IPS-20b (cell line): ENCODE data around the gene CNPY3.

Source experiments
- H3K27ac ChIP-seq: one replicate; pipeline ENCODE4 v1.5.1; 2013; ENCODE audit warnings: low read length
- H3K27me3 ChIP-seq: 2 replicates; pipeline ENCODE4 v1.6.1; 2013; ENCODE audit warnings: mild to moderate bottlenecking, low read length, inconsistent platforms; ENCODE audit not compliant: insufficient read depth
- H3K36me3 ChIP-seq: 2 replicates; pipeline ENCODE4 v1.6.1; 2013; ENCODE audit warnings: low read depth, mild to moderate bottlenecking, inconsistent platforms, low read length, moderate library complexity; ENCODE audit not compliant: insufficient read depth
- H3K4me1 ChIP-seq: 2 replicates; pipeline ENCODE4 v1.6.1; 2013; ENCODE audit warnings: mild to moderate bottlenecking, control low read depth, inconsistent platforms, low read length, moderate library complexity; ENCODE audit not compliant: insufficient read depth
- H3K4me3 ChIP-seq: 2 replicates; pipeline ENCODE4 v1.5.1; 2013; ENCODE audit warnings: mild to moderate bottlenecking, low read length, inconsistent platforms
- H3K9ac ChIP-seq: 2 replicates; pipeline ENCODE4 v1.6.1; 2013; ENCODE audit warnings: low read depth, mild to moderate bottlenecking, inconsistent platforms, low read length, moderate library complexity
- H3K9me3 ChIP-seq: 2 replicates; pipeline ENCODE4 v1.6.1; 2013; ENCODE audit warnings: mild to moderate bottlenecking, low read depth, low read length, inconsistent platforms; ENCODE audit not compliant: insufficient read depth

CNPY3 gene

DNA sequence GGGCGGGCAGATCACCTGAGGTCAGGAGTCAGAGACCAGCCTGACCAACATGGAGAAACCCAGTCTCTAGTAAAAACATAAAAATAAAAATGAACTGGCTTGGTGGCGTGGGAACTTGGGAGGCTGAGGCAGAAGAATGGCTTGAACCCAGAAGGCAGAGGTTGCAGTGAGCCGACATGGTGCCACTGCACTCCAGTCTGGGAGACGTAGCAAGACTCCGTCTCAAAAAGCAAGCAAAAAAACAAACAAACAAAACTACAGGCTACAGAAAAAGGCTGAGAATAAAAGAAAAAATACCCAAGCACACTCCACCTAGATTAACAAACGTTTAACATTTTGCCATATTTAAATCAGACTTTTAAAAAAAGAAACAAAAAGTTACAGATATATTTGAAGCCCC lies 7.5 kb upstream of the CNPY3 start:
- Histone ChIP-seq H3K27me3 (no peaks in the 10 kb centered on the region), H3K4me1 (no peaks in the 10 kb centered on the region), H3K9me3 (no peaks in the 10 kb centered on the region), H3K27ac (no peak overlapping the region), H3K4me3 (no peak overlapping the region), H3K36me3 (no peaks in the 10 kb centered on the region), H3K9ac (no peak overlapping the region)

- Histone ChIP-seq H3K27me3 (no peaks in the 10 kb centered on the region), H3K4me3 (no peak overlapping the region), H3K27ac (no peak overlapping the region), H3K4me1 (no peaks in the 10 kb centered on the region; the same call in 1 of the 2 replicates), H3K9me3 (no peaks in the 10 kb centered on the region), H3K9ac (no peak overlapping the region), H3K36me3 (no peaks in the 10 kb centered on the region)
Observed at GRCh38 chr6:42923666-42924065, 5.6 kb upstream of the CNPY3 start.

DNA sequence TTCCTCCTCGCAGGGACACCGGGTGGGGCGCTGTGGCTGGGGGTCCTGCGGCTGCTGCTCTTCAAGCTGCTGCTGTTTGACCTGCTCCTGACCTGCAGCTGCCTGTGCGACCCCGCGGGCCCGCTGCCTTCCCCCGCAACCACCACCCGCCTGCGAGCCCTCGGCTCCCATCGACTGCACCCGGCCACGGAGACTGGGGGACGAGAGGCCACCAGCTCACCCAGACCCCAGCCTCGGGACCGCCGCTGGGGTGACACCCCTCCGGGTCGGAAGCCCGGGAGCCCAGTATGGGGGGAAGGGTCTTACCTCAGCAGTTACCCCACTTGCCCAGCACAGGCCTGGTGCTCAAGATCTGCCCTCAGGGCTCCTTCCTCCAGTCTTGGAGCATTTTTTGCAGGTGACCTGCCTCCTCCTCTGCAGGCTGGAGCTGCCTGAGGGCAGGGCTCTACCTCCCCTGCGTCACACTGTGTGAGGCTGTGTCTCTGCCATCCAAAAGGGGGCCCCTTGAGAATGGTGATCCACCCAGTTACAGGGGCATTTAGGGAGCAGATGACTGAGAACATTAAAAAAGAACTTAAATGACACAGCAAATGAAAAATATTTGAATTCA lies 3.9 kb upstream of the CNPY3 start:
- no peak overlapping the region for H3K27ac ChIP-seq
- no peak overlapping the region for H3K9ac ChIP-seq
- H3K27me3 ChIP-seq, result no peaks in the 10 kb centered on the region
- H3K4me1 ChIP-seq, result no peaks in the 10 kb centered on the region; the same call in 1 of the 2 replicates
- H3K36me3 ChIP-seq, result no peaks in the 10 kb centered on the region
- H3K4me3 ChIP-seq, result no peak overlapping the region
- H3K9me3 ChIP-seq, result no peaks in the 10 kb centered on the region

DNA sequence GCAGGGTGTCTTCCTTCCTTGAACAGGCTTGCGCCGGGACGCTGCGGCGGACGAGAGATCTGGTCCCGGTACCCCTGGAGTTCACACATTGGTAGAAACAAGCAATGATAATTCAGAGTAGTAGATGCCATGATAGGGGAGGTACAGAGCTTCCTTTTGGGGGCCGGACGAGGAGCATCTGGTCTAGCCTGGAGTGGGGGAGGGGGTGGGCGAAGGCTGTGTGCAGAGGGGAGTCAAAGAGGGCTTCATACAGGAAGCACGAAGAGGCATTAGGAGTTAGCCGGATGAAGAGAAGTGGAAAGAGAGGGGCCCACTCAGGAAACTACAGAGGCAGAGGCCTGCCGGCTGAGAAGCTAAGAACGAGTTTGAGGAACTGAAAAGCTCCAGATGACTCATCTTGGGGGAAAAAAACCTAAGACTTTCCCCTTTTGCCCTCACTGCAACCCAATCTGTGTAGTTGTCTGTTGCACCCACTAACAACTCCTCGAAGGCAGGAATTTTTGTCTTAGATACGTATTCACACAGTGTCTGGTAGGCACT lies 611 bp downstream of the CNPY3 start:
- peak overlapping the region; percentile 94 for H3K9ac ChIP-seq
- H3K27me3 ChIP-seq, result no peaks in the 10 kb centered on the region
- H3K4me3 ChIP-seq, result peak overlapping the region; percentile 88
- peaks cover 29% of the 10 kb centered on the region for H3K36me3 ChIP-seq
- peak overlapping the region; percentile 49 for H3K27ac ChIP-seq
- H3K9me3 ChIP-seq, result no peaks in the 10 kb centered on the region
- peaks cover 4% of the 10 kb centered on the region; the same call in 1 of the 2 replicates for H3K4me1 ChIP-seq

- Histone ChIP-seq H3K4me3 (no peak overlapping the region), H3K9me3 (no peaks in the 10 kb centered on the region), H3K9ac (no peak overlapping the region), H3K4me1 (peaks cover 4% of the 10 kb centered on the region; the same call in 1 of the 2 replicates), H3K27me3 (no peaks in the 10 kb centered on the region), H3K27ac (no peak overlapping the region), H3K36me3 (peaks cover 54% of the 10 kb centered on the region)
Observed at GRCh38 chr6:42932412-42932811, 3.1 kb downstream of the CNPY3 start.

GRCh38 chr6:42933205-42933604 lies 3.9 kb downstream of the CNPY3 start:
- H3K9ac ChIP-seq, result no peak overlapping the region

DNA sequence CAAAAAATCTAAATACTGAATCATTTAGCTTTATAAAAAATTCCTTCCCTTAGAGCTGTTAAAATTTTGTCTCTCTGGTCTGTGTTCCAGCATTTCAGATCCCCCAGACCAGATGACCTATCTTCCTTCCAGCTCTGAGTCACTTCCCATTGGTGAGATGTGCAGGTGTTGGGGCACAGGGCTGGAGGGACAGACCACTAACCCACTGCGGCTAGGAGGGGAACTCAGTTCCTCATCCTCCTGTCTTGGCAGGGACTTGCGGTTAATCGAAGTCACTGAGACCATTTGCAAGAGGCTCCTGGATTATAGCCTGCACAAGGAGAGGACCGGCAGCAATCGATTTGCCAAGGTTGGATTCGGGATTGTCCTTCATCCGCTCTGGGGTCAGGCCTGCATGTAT lies 6.0 kb downstream of the CNPY3 start:
- Histone ChIP-seq H3K36me3 (peaks cover 83% of the 10 kb centered on the region), H3K9ac (no peak overlapping the region), H3K4me1 (0 out of 2 replicates have a peak, but pooled peaks cover 4% of the 10 kb centered on the region), H3K4me3 (no peak overlapping the region), H3K27ac (no peak overlapping the region), H3K9me3 (no peaks in the 10 kb centered on the region), H3K27me3 (no peaks in the 10 kb centered on the region)

More at GRCh38 chr6:42933205-42933604, 3.9 kb downstream of the CNPY3 start:
- Histone ChIP-seq H3K27me3 (no peaks in the 10 kb centered on the region), H3K9me3 (no peaks in the 10 kb centered on the region), H3K36me3 (peaks cover 62% of the 10 kb centered on the region), H3K4me3 (no peak overlapping the region), H3K4me1 (peaks cover 4% of the 10 kb centered on the region; the same call in 1 of the 2 replicates), H3K27ac (no peak overlapping the region)

DNA sequence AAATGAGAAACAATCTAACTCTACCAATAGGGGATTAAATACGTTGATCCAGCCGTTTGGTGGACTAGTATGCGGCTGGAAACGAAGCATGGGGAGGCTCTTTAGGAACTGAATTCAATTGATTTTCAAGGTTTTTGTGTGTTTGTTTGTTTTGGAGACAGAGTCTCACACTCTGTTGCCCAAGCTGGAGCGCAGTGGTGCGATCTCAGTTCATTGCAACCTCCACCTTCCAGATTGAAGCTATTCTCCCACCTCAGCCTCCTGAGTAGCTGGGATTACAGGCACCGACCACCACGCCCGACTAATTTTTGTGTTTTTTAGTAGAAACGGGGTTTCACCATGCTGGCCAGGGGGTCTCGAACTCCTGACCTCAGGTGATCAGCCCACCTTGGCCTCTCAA lies 7.1 kb downstream of the CNPY3 start:
- Histone ChIP-seq H3K4me1 (no peaks in the 10 kb centered on the region), H3K36me3 (peaks cover 89% of the 10 kb centered on the region)

DNA sequence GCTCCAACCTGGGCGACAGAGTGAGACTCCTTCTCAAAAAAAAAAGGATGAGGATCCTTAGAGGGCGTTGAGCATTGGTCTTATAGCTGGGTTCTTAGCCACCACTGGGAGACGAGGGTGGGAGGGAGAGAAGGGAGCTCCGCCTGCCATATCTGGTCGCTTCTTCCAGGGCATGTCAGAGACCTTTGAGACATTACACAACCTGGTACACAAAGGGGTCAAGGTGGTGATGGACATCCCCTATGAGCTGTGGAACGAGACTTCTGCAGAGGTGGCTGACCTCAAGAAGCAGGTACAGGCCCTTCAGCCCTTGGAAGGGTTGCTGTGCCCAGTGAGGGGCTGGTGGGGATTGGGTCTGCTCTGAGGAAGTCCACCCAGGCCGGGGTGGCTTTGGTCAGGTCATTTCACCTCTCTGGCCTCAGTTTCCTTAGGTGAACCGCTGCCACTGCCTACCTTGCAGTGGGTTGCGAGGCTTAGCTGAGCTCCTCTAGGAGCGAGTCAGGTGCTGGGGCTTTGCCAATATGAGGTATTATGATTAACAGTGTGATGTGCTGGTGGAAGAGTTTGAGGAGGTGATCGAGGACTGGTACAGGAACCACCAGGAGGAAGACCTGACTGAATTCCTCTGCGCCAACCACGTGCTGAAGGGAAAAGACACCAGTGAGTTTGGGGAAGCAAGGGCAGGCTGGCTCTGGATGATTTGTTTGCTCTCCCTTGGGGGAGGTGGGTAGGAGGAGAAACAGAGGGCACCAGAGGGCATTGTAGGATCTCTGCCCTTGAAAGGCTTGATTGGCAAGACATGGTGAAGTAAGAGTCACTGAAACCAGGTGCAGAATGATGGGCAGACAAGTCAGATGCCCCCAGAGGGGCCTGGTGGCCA lies 8.5 kb downstream of the CNPY3 start:
- H3K4me3 ChIP-seq, result no peak overlapping the region
- no peaks in the 10 kb centered on the region for H3K27me3 ChIP-seq
- H3K9me3 ChIP-seq, result no peaks in the 10 kb centered on the region
- H3K36me3 ChIP-seq, result peaks cover 85% of the 10 kb centered on the region
- no peaks in the 10 kb centered on the region for H3K4me1 ChIP-seq
- H3K9ac ChIP-seq, result no peak overlapping the region
- no peak overlapping the region for H3K27ac ChIP-seq

More for the DNA sequence above, 7.1 kb downstream of the CNPY3 start:
- Histone ChIP-seq H3K9ac (no peak overlapping the region), H3K9me3 (no peaks in the 10 kb centered on the region), H3K4me3 (no peak overlapping the region), H3K27ac (no peak overlapping the region), H3K27me3 (no peaks in the 10 kb centered on the region)

DNA sequence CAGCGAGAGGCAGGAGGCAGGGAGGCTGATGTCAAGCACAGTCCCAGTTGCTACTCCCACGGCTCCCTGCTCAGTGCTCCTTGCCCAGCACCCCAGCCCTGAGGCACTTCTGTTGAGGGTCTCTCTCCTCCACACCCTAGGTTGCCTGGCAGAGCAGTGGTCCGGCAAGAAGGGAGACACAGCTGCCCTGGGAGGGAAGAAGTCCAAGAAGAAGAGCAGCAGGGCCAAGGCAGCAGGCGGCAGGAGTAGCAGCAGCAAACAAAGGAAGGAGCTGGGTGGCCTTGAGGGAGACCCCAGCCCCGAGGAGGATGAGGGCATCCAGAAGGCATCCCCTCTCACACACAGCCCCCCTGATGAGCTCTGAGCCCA lies 9.1 kb downstream of the CNPY3 start:
- Histone ChIP-seq H3K4me3 (no peak overlapping the region), H3K27me3 (no peaks in the 10 kb centered on the region), H3K27ac (no peak overlapping the region), H3K9ac (no peak overlapping the region), H3K9me3 (no peaks in the 10 kb centered on the region), H3K36me3 (peaks cover 78% of the 10 kb centered on the region), H3K4me1 (no peaks in the 10 kb centered on the region)

GRCh38 chr6:42938987-42939809 lies 9.9 kb downstream of the CNPY3 start:
- Histone ChIP-seq H3K4me3 (no peak overlapping the region), H3K9me3 (no peaks in the 10 kb centered on the region), H3K27ac (no peak overlapping the region), H3K27me3 (no peaks in the 10 kb centered on the region), H3K36me3 (peaks cover 72% of the 10 kb centered on the region), H3K4me1 (no peaks in the 10 kb centered on the region), H3K9ac (no peak overlapping the region)
